Activated T-cell treated with anti-CD3 and anti-CD28 coated beads, Interleukin-2, amount 50 U/mL, for 4 hours (primary cell): Measurements from ENCODE around the gene ZNF860. TPM values are rescaled to one million over a fixed set of nuclear protein-coding genes. Genes with fewer than 3 reads are reported as not detected.

ENCODE experiments used
- ATAC-seq, 2 donors: fragments of 200-7000 bp; cut with Tn5 transposase; one replicate each; pipeline ENCODE4 v1.10.0; 2021
- DNase-seq: peaks from one replicate; pipeline ENCODE4 v3.0.0-alpha.2; 2020
- H3K27me3 Mint-ChIP-seq: one replicate; pipeline ENCODE4 v1.8.0; 2021; ENCODE audit warnings: low read depth, mixed read lengths
- H3K36me3 Mint-ChIP-seq: one replicate; pipeline ENCODE4 v1.8.0; 2022; ENCODE audit warnings: mixed read lengths; ENCODE audit not compliant: insufficient read depth
- H3K4me1 Mint-ChIP-seq: one replicate; pipeline ENCODE4 v1.8.0; 2021; ENCODE audit warnings: low read depth, mixed read lengths
- H3K4me3 Mint-ChIP-seq: one replicate; pipeline ENCODE4 v1.8.0; 2021; ENCODE audit warnings: mild to moderate bottlenecking, moderate library complexity, mixed read lengths
- H3K9me3 Mint-ChIP-seq: one replicate; pipeline ENCODE4 v1.8.0; 2021; ENCODE audit warnings: mixed read lengths
- total RNA-seq, 3 donors: library from RNA; stranded (reverse); gene quantifications; one replicate each; pipeline ENCODE4 v1.2.1, GENCODE V29; 2021

The ZNF860 gene
- total RNA-seq, 3 donors from 2014 or later = 0.11 to 0.66 (median 0.13) TPM

DNA sequence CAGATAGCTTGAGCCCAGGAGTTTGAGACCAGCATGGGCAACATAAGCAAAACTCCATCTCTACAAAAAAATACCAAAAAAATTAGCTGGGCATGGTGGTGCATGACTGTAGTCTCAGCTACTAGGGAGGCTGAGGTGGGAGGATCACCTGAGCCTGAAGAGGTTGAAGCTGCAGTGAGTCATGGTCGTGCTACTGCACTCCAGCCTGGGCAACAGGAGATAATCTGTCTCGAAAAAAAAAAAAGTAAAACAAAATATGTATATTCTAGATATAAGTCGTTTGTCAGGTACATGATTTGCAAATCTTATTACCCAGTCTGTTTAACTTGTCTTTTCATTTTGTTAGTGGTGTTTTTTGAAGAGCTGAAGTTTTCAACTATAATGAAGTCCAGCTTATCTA lies 40.2 kb downstream of the ZNF860 start:
- peaks cover 2% of the 10 kb centered on the region for H3K4me1 Mint-ChIP-seq
- no peak overlapping the region for H3K4me3 Mint-ChIP-seq
- ATAC-seq (no peak), DNase-seq (no peak)
- H3K9me3 Mint-ChIP-seq = no peaks in the 10 kb centered on the region
- no peaks in the 10 kb centered on the region for H3K27me3 Mint-ChIP-seq
- no peaks in the 10 kb centered on the region for H3K36me3 Mint-ChIP-seq

DNA sequence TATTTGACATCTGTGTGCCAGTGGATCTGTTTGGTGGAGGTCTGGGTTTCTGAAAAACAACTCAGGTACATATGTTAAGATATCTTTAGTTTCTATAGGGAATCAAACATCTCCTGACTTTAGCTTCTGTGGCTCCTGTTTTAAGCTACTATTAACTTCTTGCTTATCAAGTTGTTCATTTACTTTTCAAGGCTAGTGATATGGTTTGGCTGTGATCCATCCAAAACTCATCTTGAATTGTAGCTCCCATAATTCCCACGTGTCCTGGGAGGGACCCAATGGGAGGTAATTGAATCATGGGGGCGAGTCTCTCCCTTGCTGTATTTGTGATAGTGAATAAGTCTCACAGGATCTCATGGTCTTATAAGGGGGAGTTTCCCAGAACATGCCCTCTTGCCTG lies 41.4 kb downstream of the ZNF860 start:
- Mint-ChIP-seq H3K27me3 (peaks cover 3% of the 10 kb centered on the region), H3K4me1 (peaks cover 2% of the 10 kb centered on the region), H3K4me3 (no peak overlapping the region), H3K9me3 (no peaks in the 10 kb centered on the region), H3K36me3 (no peaks in the 10 kb centered on the region)
- ATAC-seq = no peak
- DNase-seq = no peak

DNA sequence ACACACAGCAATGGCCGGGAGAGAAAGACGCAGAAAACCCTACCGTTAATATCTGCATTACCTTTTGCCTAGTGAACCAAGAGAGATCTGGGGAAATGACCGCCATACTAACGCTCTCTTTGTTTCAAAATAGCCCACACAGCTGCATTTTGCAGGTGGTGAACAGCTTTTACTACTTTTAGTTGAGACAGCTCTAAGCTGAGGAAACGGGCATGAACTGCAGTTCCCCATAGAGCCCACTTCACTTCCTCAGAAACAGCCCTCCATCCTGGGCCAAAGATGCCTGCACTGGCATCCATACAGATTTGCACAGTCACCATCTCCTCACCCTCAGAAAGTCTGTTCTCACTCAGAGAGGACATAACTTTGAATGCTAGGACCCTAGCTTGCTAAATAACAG lies 45.0 kb downstream of the ZNF860 start:
- peaks cover 3% of the 10 kb centered on the region for H3K27me3 Mint-ChIP-seq
- H3K4me3 Mint-ChIP-seq = no peak overlapping the region
- H3K36me3 Mint-ChIP-seq = no peaks in the 10 kb centered on the region
- H3K9me3 Mint-ChIP-seq = no peaks in the 10 kb centered on the region
- DNase-seq (no peak), ATAC-seq (no peak)
- no peaks in the 10 kb centered on the region for H3K4me1 Mint-ChIP-seq

DNA sequence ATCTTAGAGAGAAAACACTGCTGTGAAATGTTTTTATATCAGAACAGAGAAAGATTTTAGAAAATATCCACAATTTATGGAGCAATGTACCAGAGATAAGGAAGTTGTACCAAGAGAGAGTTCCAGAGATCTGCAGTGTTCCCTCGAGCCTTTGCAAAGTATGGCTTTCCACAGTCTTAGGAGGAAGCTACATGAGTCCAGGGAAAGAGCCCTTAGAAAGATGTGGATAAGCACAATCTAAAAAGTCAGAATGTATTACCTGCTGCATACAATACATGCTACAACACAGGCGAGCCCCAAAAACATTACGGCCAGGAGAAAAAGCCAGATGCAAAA lies 56.4 kb downstream of the ZNF860 start:
- peaks cover 7% of the 10 kb centered on the region for H3K27me3 Mint-ChIP-seq
- no peaks in the 10 kb centered on the region for H3K4me1 Mint-ChIP-seq
- H3K4me3 Mint-ChIP-seq = no peak overlapping the region
- H3K9me3 Mint-ChIP-seq = peaks cover 15% of the 10 kb centered on the region
- ATAC-seq = no peak
- DNase-seq = no peak
- peaks cover 2% of the 10 kb centered on the region for H3K36me3 Mint-ChIP-seq

DNA sequence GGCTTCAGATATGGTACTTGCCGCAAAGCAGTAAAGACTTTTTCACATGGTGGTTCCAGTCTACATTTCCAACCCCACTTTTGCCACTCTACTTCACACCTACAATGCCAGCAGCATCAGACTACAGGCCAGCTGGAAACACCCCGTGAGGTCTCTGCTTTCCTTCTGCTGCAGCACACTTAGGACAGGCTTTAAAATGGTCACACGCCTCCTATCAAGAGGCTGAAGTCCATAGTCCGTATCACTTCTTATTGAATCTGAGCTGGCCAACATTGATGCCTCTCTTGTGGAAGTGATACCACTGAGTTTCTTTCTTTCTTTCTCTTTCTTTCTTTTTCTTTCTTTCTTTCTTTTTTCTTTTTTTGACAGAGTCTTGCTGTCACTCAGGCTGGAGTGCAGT lies 59.8 kb downstream of the ZNF860 start:
- no peak for ATAC-seq
- H3K4me3 Mint-ChIP-seq = no peak overlapping the region
- H3K27me3 Mint-ChIP-seq = peaks cover 1% of the 10 kb centered on the region
- H3K36me3 Mint-ChIP-seq = peaks cover 2% of the 10 kb centered on the region
- DNase-seq = no peak
- no peaks in the 10 kb centered on the region for H3K4me1 Mint-ChIP-seq
- H3K9me3 Mint-ChIP-seq = peaks cover 21% of the 10 kb centered on the region

Other genes with a start within 250 kb of the ZNF860 start
- 1 to 10 TPM; 3.2 to 7.0 (median 6.8) TPM for gene OSBPL10, start 488 bp upstream of the ZNF860 start, total RNA-seq
- 10 to 100 TPM; 13.3 to 13.8 (median 13.8) TPM for gene GPD1L, start 124.9 kb downstream of the ZNF860 start, total RNA-seq